GM21423 (cell line): Measurements from ENCODE around the gene KIF1C.
A peak's percentile ranks its signal among the peaks of the same experiment; 100 is the strongest.

Experiments
- ATAC-seq: cut with Tn5 transposase; IDR thresholded peaks from one replicate; pipeline ENCODE4 v1.9.1; 2021; ENCODE audit warnings: mild to moderate bottlenecking, moderate library complexity; ENCODE audit not compliant: unreplicated experiment

Gene KIF1C

GRCh38 chr17:4997302-4998026 is at the start of gene KIF1C, which contains the start of gene INCA1:
KIF1C (plus strand) TSS chr17:4997950; CDS start chr17:5000247, 2,297 bp downstream.
INCA1 (minus strand) TSS chr17:4997522; CDS start chr17:4994437, 3,085 bp downstream.
- peak; percentile 84 for ATAC-seq

- peak; percentile 9 for ATAC-seq
Measured at GRCh38 chr17:4948166-4948930, 49.4 kb upstream of the KIF1C start, which contains the start of gene PFN1. PFN1 (minus strand) TSS chr17:4948530; CDS start chr17:4948394, 136 bp downstream.

- ATAC-seq = peak; percentile 32
Measured at GRCh38 chr17:4948931-4949320, 48.8 kb upstream of the KIF1C start.

GRCh38 chr17:4949321-4950074 is 48.3 kb upstream of the KIF1C start:
- peak; percentile 27 for ATAC-seq

- ATAC-seq = peak; percentile 16
Measured at GRCh38 chr17:4950075-4950745, 47.5 kb upstream of the KIF1C start.

- ATAC-seq = no peak
Measured at GRCh38 chr17:4950746-4951204, 47.0 kb upstream of the KIF1C start, which contains the start of gene ENO3. ENO3 (plus strand) TSS chr17:4951119; CDS start chr17:4951830, 711 bp downstream.

DNA sequence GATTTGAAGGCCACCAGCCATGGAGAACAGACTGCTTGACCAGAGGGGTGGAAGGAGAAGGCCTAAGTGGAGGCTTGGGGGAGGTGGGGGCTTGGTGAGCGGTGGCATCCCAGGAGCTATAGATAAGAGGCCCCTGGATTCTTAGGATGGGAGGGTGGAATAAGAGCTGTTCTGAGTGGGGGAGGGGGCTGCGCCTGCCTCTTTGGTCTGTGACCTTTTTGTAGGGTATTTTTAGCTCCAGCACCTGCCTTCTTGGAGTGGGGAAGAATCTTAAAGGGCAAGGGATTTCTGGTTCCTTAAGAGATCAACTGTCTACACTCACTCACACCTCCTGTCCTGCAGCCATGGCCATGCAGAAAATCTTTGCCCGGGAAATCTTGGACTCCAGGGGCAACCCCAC is 46.3 kb upstream of the KIF1C start:
- ATAC-seq = no peak

GRCh38 chr17:4953451-4953961 is 44.2 kb upstream of the KIF1C start:
- no peak for ATAC-seq

DNA sequence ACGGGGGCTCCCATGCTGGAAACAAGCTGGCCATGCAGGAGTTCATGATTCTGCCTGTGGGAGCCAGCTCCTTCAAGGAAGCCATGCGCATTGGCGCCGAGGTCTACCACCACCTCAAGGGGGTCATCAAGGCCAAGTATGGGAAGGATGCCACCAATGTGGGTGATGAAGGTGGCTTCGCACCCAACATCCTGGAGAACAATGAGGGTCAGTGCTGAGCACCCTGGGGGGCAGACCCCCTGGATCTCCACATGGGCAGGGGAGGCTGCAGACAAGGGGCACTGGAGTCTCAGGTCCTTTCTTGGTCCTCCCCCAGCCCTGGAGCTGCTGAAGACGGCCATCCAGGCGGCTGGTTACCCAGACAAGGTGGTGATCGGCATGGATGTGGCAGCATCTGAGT is 42.7 kb upstream of the KIF1C start:
- no peak for ATAC-seq

- ATAC-seq = no peak
Measured at GRCh38 chr17:4956493-4957061, 41.2 kb upstream of the KIF1C start.

DNA sequence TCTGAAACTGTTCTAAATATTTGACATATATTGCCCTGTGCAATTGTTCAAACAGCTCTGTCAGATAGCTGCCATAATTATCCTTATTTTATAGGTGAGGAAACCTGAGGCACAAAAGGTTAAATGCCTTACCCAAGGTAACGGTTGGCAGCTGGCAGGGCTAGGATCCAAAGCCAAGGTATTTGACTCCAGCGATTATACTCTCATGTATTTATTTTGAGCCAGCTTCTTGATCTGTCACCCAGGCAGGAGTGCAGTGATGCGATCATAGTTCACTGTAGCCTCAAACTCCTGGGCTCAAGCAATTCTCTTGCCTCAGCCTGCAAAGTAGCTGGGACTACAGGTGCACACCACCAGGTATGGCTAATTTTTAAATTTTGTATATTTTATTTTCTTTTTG is 39.6 kb upstream of the KIF1C start:
- ATAC-seq = no peak

- ATAC-seq = no peak
Measured at GRCh38 chr17:4959261-4959965, 38.3 kb upstream of the KIF1C start.

DNA sequence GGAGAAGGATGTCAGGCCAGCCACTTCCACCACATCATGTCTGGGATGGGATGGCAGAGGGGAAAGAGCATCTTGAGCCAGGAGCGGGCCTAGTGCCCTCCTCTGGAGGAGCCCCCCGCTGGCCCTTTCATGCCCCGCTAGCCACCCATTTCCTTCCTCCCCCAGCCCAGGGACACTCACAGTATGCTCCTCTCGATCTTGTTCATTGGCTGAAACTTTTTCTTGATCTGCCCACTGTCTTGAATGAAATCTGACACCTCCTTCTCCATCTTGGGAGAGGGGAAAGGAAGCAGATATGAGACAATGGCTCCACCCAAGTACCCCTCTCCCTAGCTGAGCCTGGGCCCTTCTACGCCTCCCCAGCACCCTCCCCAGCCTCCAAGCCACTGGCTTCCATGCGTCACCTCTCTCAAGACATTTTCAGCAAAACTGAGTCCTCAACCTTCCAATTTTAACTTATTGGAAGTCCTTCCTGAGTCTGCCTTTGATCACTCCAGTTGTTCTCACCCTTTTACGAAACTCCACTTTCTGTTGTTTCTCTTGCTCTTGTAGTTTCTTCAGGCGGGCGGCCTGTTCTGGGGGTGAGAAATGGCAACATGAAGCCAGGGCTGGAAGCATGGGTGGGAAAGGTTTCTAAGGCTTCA is 37.3 kb upstream of the KIF1C start:
- ATAC-seq = no peak

DNA sequence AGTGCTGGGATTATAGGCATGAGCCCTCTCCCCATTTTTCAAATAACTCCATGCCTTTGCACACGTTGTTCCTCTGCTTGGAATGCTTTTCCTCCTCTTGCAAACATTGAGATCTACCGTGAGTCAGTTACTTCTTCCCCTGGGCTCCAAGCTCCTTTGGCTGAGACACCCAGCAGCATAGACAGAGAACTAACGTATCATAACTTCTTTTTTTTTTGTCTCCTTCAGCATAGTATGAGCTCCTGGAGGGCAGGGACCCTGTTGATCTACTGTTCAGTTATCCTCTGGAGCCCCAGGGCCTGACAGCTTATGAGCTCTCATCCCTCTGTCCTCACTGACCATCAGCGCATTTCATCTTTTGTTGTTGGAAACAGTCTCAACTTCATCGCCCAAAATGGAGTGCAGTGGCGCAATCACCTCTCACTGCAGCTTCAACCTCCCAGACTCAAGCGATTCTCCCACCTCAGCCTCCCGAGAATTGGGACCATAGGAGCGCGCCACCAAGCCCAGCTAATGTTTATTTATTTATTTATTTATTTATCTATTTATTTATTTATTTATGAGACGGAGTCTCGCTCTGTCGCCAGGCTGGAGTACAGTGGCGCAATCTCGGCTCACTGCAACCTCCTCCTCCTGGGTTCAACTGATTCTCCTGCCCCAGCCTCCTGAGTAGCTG is 32.3 kb upstream of the KIF1C start:
- no peak for ATAC-seq

GRCh38 chr17:4966844-4967538 is 30.8 kb upstream of the KIF1C start:
- peak; percentile 78 for ATAC-seq

DNA sequence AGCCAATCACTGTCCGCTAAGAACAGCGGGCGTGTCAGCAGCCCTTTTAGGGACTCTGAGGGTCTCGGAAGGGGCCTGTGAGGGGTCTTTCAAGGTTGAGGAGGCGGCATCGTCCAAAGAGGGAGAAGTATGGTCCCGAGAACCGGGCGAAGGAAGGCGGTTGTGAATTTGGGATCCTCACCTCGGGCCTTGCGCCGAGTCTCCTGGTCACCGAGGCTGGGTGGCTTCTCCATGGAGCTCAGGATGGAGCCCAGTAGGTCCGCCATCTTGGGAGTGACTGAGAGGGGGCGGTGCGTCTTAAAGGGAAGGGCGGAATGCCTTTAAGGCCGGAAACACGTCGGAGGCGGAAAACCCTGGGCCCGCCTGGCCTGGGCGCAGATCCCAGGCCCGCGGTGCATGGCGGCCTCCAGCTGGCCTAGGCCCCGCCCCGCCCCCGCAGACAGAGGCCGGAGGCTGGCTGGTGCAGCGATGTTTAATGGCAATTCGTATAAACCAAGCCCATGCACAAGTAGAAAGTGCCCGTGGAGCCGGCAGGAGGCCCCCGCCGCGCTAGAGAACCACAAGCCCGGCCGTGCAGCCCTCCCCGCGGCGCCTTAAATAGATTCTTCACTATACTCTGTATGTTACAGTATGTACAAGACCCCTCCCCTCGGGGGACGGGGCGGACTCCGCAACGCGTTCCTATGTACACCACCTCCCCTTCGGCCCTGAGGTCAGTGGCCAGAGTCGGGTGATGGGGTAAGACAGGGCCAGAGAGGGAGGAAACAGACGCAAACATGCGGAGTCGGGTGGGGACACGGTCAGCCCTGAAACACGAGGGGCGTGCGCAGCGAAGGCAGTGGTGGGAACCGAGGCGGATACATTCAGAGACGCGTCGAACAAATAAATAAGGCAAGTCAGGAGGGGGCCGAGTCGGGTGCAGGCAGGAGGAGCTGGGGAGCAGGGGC is 29.9 kb upstream of the KIF1C start, which contains the start of gene SPAG7:
TSS of gene SPAG7 (minus strand) at position 279 of the 947 bp plus-strand sequence. CDS start at position 266, 13 bp downstream.
- peak; percentile 64 for ATAC-seq
